HG03565 (cell line): ENCODE measurements around the gene ADH1A.
"Not testable (repeated sequence)": the region's sequence is repeated elsewhere in the genome, so short reads cannot be mapped to it uniquely, and the experiment has no call there.

Experiments
- ATAC-seq: cut with Tn5 transposase; IDR thresholded peaks from one replicate; pipeline ENCODE4 v1.9.1; 2021; ENCODE audit warnings: mild to moderate bottlenecking, moderate library complexity; ENCODE audit not compliant: unreplicated experiment

ADH1A gene

DNA sequence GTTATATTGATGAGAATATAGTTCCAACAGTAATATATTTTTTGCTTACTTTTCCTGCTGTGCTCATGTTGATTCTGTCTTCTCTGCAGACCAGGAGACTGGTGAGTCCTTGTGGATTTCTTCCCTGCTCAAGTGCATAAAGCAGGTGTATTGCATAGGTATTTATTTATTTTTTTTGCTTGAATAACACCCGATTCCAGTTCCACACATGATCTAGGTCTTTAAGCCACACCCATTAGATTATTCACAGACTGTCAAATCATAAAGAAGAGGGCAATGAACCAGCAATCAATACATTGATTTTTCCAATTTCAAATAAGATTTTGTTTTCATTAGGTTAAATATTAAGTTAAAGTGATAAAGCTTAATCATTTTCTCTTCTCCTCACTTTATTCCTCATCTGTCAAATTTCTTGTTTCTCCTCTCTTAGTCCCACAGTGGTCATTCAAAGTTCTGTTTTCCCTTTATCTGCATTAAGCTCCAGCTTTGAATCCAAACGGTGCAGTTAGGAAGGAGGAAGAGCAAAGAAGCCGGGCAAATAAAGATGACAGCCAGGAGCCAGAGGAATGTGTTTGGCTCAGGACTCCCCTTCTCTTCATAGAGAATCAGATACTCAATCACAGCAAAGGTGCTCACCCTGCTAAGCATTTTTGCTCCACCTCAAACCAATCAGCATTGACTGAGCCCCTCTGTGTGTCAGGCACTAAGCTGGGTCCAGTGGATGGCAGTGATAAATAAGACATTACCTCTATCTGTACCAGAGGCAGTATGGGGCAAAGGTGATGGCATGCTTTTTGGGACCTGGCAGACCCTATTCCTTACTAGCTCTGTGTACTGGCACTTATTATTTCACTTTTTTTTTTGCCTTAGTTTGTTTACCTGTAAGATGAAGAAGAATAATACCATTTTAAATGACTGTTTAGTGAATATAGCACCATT lies at the start of gene ADH1A:
Gene ADH1A, minus strand, starts transcription at position 138 of the 939 bp plus-strand sequence. Its CDS starts 71 bp downstream, at position 67.
- no peak for ATAC-seq

DNA sequence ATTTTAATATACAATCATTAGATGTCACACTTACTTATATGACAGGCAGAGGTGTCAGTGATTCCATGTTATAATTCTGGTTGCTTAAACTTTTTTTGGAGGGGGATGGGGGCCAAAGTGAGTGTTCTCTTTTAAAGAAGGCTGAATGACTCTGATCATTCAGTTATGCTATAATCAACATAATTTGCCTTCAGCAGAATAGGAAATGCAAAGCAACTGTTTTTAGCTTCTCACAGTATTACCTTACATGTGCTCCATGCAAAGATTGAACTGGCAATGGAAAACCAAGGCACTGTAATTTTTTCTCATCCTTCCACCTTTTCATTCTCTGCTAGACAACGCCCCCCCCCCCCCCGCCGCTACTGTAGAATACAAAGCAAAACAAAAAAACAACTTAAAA lies 48.4 kb upstream of the ADH1A start:
- ATAC-seq, result no peak

DNA sequence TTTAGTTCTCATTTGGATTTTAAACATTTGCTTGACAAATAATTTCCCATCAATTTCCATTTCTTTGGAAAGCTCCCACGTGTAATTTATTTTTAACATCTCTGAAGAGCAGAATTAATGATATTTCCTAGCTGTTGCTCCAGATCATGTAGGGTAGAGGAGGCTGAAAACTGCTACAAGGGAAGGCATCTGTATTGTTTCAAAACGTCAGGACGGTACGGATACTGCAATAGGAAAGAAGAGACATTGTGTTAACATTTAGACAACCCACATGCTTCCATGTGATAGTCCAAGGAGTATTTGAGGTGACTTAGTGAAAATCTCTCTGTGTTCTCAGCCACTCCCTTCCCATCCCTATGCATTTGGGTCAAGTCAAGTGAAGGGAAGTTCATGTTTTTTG lies 45.8 kb upstream of the ADH1A start:
- ATAC-seq, result no peak

DNA sequence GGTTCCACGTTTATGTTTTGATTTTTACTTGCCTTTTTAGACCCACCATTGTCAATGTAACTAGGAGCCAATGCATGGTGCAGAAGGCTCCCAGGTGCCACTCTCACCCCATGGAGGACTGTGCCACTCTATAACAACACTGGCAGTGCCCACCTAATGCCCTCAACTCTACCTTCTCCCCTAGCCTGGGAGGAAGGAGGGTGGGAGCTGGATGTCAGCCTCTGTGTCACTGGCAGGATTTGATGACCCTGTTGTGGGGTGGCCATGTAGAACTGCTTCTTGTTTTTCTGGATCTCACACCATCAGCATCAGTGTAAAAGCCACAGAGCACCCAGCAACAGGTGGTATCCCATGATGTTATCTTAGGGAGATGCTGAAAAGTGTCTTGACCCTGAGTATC lies 44.1 kb upstream of the ADH1A start:
- no peak for ATAC-seq

DNA sequence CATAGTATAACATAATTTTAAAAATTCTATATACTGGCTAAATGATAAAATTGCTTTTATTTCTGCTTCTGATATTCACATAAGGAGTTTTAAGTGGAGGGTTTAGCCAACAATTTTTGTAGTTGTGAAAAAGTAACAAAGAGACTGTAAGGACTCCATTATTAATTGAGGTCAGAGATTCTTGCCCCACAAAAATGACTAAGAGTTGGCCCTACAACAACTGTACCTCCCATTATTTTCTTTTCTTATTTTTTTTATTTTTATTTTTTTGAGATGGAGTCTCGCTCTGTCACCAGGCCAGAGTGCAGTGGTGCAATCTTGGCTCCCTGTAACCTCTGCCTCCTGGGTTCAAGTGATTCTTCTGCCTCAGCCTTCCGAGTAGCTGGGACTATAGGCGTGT lies 39.9 kb upstream of the ADH1A start:
- ATAC-seq, result no peak

DNA sequence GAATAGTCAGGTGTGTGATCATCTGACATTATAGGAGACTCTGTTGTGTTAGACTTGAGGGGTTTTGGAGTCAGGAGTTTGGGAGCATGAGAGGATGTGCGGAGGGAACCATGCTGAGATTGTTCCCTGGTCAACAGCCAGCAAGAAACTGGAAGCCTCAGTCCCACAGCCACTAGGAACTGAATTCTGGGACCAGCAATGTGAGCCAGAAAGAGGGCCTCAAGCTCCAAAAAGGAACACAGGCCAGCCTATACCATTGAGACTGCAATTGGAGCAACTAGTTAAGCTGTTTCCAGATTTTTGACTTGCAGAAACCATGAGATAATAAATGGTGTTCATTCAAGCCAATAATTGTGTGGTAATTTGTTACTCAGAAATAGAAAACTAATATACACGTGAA lies 39.1 kb upstream of the ADH1A start:
- no peak for ATAC-seq

DNA sequence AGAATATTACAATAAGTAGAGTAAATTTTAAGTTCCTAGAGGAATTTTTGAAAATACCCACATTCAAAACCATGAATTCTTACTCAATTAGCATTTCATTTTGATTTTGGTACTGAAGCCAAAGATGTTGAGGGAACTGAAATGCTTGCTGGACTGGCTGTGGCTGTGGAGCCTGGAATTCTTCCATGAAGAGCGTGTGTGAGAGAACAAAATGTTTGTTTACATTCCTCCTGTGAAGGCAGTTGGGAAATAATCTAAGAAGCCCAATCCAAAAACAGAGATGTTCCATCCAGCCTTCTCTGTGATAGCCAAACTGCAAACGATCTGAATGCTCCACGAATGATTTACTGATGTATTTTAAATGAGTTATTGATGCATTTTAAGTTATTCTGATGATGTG lies 34.2 kb upstream of the ADH1A start:
- no peak for ATAC-seq

DNA sequence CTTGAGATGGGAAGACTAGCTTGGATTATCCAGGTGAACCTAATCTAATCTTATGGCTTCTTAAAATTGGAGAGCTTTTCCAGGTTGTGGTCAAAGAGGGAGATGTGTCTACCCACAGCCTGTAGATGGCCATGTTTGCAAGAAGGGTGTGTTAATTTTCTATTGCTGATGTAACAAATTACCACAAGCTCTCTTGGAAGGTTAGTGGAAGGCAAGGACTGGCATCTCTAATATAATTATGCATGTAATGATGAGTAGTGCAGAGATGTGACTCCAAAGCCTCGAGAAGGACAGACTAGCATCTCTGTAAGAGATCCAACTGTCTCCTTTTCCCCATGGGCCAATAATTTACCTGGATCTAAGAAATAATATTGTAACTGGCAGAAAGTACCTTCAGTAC lies 33.6 kb upstream of the ADH1A start:
- no peak for ATAC-seq

DNA sequence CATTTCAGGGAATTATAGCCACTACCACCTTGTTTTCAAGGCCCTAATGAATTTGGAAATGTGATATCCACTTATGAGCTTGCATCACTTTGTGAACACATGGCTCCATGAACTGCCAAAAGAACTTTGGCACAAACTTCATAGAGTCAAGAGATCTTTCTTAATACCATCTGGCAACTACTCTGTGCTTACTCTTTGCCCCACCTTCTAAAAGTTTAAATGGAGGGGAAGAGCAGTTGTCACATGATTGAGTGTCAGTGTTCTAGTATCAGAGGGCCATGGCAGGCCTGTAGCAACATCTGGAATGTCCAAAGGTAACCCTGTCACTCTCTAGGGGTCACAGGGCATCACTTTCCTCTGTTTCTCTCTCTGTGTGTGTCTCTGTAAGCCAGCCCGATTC lies 33.0 kb upstream of the ADH1A start:
- ATAC-seq, result no peak

DNA sequence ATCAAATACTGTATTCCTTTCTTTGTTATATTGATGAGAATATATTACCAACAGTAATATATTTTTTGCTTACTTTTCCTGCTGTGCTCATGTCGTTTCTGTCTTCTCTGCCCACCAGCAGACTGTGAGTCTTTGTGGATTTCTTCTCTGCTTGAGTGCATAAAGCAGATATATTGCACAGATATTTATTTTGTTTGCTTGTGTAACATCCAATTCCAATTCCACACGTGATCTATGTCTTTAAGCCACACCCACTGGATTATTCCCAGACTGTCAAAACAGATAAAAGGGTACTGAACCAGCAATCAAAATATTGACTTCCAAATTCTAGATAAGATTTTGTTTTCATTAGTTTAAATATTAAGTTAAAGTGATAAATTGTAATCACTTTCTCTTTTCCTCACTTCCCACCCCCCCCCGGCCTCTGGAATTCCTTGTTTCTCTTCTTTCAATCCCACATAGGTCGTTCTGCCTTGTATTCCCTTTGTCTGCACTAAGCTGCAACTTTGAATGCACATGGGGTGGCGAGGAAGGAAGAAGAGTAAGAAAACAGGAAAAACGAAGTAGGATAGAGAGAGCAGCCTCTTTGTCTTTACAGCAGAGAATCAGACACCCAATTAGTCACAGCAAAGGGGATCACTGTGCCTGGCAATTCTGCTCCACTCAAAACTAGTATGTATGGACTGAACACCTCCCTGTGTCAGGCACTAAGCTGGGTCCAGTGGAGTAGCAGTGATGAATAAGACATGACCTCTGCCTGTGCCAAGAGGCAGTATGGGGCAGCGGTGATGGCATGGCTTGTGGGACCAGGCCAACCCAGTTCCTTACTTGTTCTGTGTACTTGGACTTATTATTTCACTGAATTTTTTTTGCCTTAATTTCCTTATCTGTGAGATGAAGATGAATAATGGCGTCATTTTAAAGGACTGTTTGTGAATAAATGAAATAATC lies 30.7 kb upstream of the ADH1A start, which contains the start of gene ADH1B:
Gene ADH1B, minus strand, starts transcription at position 161 of the 951 bp plus-strand sequence. Its CDS starts 70 bp downstream, at position 91.
- ATAC-seq, result no peak

DNA sequence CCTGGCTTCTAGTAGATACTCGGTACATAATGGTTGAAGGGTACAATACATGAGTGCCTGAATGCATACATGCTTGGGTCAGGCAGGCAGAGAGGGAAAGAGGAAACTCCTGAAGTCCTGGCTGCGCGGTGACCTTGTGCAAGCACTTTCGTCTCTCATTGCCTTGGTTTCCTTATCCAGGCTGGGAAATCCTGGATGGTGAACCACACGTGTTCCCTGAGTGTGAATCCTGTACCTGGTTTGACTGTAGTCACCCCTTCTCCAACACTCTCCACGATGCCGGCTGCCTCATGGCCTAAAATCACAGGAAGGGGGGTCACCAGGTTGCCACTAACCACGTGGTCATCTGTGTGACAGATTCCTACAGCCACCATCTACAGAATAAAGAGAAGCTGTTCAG lies 27.0 kb upstream of the ADH1A start:
- not testable (repeated sequence) for ATAC-seq

DNA sequence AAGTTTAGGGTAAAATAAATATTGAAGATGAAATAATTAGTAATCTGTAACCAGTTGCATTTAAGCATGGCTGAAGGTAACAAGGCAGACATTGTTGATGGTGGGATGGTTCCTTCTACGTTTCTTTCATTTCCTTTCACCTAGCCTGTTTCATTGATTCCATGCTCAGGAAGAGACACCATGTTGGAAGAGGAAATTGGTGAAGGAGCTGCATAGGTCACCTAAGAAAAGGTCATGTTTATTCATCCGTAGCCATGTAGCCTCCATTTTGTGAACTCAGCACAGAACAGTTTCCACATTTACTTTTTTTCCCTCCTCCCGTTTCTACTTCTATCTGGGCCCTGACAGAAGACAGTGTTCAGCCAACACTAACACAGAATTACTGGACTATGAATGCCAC lies 26.6 kb upstream of the ADH1A start:
- ATAC-seq, result no peak

DNA sequence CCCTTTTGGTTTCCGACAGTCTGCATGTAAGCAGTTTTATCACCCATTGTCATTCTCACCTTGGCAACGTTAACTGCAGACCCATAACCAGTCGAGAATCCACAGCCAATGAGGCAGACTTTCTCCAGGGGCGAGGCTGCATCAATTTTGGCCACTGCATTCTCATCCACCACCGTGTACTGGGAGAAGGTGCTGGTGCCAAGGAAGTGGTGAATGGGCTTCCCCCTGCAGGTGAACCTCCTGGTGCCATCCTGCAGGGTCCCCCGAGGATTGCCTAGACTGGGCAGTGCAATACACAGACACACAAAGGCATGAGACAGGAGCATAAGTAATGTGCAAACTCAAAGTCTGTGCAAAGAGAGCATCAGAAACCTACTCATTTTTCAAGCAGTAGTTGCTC lies 25.1 kb upstream of the ADH1A start:
- ATAC-seq, result no peak

DNA sequence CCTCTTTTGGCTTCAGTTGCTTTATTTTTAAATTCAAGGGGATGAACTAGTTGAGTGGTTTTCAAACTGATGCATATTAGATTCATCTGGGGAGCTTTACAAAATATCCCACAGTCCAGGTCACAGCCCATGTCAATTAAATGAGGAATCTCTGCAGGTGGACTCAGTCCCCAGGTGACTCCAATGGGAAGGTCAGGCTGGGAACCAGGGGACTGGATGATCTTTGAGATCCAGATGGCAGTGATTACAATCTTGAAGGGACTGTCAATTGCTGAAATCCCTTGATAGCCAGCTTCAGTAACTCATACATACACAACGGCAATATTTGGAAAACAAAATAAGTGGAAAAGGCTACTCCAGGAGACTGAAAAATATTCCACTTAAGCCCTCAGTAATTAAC lies 23.4 kb upstream of the ADH1A start:
- no peak for ATAC-seq

DNA sequence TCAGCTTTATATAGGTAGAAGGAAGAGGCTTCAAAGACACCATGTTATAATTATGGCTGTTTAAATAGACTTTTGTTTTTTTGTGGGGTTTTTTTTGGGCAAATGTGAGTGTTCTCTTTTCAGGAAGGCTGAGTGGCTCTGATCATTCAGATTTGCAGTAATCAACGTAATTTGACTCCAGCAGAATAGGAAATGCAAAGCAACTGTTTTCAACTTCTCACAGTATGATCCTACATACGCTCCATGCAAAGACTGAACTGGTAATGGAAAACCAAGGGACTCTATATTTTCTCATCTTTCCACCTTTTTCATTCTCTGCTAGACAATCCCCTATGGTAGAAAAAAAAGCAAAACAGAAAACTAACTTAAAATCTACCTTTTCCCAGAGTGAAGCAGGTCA lies 19.6 kb upstream of the ADH1A start:
- ATAC-seq, result no peak

DNA sequence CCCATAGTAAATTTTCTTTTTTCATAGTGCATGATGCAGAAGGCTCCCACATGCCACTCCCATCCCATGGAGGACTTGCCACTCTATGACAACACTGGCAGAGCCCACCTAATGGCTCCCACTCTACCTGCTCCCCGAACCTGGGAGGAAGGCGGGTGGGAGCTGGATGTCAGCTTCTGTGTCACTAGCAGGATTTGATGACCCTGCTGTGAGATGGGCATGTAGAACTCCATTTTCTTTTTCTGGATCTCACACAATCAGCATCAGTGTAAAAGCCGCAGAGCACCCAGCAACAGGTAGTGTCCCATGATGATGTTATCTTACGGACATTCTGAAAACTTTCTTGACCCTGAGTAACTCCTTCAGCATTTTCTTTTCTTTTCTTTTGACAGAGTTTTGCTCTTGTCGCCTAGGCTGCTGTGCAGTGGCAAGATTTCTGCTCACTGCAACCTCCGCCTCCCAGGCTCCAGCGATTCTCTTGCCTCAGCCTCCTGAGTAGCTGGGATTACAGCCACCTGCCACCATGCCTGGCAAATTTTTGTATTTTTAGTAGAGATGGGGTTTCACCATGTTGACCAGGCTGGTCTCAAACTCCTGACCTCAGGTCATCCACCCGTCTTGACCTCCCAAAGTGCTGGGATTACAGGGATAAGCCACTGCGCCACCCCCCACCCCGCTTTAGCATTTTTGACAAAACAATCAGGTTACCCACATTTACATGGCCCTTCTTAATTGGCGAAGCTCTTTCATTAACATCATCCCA lies 15.0 kb upstream of the ADH1A start:
- no peak for ATAC-seq

DNA sequence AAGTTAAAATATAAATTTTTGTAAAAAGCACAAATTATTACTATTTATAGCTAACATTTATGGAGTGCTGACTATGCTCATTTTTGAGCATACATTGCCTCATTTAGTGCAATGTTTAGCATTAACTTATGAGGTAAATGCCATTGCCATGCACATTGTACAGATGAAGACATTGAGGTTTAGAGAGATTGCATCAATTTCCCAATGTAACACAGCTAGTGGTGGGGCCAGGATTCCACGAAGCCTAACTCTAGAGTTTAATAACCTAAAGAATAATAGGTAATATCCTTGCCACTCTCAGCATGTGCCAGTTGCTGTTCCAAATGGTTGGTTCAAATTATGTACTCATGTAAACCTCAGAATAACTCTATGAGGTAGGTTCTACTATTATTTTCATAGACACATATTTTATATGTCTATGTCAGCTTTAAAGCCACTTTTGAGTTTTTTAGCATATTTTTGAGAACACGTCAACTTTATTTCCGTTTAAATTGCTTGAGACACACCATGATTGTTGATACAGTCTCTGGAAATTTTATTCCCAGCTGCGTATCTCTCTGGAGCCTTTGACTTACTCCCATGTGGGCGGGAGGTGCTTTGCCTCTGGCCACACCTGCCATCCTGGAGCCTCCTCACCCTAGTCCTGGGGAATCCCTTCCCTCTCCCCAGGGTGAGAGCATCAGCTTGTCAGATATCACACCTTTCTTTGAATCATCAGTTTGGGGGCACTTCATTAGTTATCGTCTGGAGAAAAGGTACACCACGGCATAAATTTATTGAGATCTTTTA lies 10.8 kb upstream of the ADH1A start:
- no peak for ATAC-seq

DNA sequence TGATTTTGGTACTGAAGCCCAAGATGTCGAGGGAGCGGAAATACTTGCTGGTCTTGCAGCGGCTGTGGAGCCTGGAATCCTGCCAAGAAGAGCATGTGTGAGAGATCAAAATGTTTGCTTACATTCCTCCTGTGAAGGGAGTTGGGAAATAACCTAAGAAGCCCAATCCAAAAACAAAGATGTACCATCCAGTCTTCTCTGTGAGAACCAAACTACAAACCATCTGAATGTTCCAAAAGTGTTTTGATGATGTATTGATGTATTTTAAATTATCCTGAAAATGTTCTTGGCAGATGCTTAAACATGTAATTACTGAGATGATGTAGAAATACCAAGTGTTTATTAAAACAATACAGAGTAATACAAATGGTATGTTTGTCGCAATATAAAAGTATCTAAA lies 10.1 kb upstream of the ADH1A start:
- ATAC-seq, result no peak

DNA sequence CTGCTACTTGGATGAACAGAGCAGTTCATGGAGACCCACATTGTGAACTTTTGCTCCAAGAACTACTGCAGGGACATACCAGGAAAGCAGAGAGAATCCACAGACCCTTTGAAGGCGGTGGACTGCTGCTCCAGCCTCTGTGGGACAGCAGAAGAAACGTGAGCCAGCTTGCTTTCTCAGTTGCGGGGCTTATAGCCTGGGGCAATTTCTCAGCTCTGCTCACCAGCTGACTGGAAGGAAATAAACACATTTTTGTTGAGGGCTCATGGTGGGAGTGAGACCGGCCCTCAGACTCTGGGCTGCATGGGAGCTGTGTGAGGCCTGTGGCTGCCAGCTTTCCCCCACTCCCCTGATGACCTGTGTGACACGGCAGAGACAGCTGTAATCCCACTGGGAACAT lies 2.6 kb upstream of the ADH1A start:
- no peak for ATAC-seq

DNA sequence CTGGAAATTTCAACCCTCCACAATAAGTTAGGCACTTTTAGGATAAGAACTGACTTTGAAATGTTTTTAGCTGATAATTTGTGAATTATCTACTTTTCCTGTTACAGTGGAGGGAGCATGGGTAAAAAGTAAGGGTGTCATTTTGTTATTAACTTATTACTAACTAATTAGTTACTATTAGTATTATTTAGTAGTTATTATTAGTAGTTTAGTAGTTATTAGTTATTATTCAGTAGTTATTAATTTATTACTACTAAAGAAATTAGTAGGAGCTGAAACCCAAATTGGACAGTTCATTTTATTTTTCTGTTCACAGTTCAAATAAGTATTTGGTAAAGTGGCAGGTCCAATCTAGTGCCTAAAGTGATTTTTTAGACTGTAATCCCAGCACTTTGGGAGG lies 5.4 kb downstream of the ADH1A start:
- no peak for ATAC-seq
